Neuronal stem cell (in vitro differentiated cells): ENCODE results near the gene DOCK7.

Experiments used
- DNase-seq: peaks from one replicate; pipeline ENCODE4 v3.0.0-alpha.2; 2013; ENCODE audit warnings: low spot score
- H2AFZ ChIP-seq: one replicate; pipeline ENCODE4 v1.6.1; 2013; ENCODE audit warnings: mild to moderate bottlenecking, low read length, inconsistent platforms
- H2AK5ac ChIP-seq: 2 replicates; pipeline ENCODE4 v1.6.1; 2013; ENCODE audit warnings: low read depth, mild to moderate bottlenecking, inconsistent platforms, low read length, moderate library complexity, mixed read lengths
- H2BK120ac ChIP-seq: 2 replicates; pipeline ENCODE4 v1.6.1; 2013; ENCODE audit warnings: low read depth, mild to moderate bottlenecking, inconsistent platforms, low read length, moderate library complexity, mixed read lengths
- H2BK12ac ChIP-seq: one replicate; pipeline ENCODE4 v1.6.1; 2013; ENCODE audit warnings: low read length, inconsistent platforms
- H2BK15ac ChIP-seq: 2 replicates; pipeline ENCODE4 v1.6.1; 2013; ENCODE audit warnings: mild to moderate bottlenecking, low read length, inconsistent platforms, mixed read lengths
- H2BK5ac ChIP-seq: one replicate; pipeline ENCODE4 v1.6.1; 2013; ENCODE audit warnings: inconsistent platforms, mild to moderate bottlenecking, low read length, moderate library complexity
- H3K14ac ChIP-seq: one replicate; pipeline ENCODE4 v1.6.1; 2013; ENCODE audit warnings: low read length, inconsistent platforms
- H3K18ac ChIP-seq: 2 replicates; pipeline ENCODE4 v1.6.1; 2013; ENCODE audit warnings: low read length, inconsistent platforms
- H3K23ac ChIP-seq: 2 replicates; pipeline ENCODE4 v1.6.1; 2013; ENCODE audit warnings: low read depth, mild to moderate bottlenecking, mixed read lengths, low read length, inconsistent platforms; ENCODE audit not compliant: poor library complexity
- H3K27ac ChIP-seq: replicated peaks from 3 replicates; pipeline ENCODE4 v1.5.1; 2013; ENCODE audit warnings: low read length, inconsistent platforms
- H3K27me3 ChIP-seq, 3 experiments: 2 replicates each; pipeline ENCODE4 v1.6.1; 2013; ENCODE audit warnings: low read length in 3 of 3, mild to moderate bottlenecking in 2 of 3, inconsistent platforms in 1 of 3, low read depth in 1 of 3, mixed read lengths in 1 of 3, moderate library complexity in 1 of 3; ENCODE audit not compliant: control insufficient read depth in 3 of 3, insufficient read depth in 3 of 3
- H3K36me3 ChIP-seq, 2 donors: replicated peaks in 1 of 2; 2 replicates each; pipeline ENCODE4 v1.6.1; 2013; ENCODE audit warnings: low read length in 2 of 2; ENCODE audit not compliant: control insufficient read depth in 2 of 2, insufficient read depth in 2 of 2
- H3K4ac ChIP-seq: 2 replicates; pipeline ENCODE4 v1.6.1; 2013; ENCODE audit warnings: inconsistent platforms, mild to moderate bottlenecking, low read length, moderate library complexity
- H3K4me1 ChIP-seq, 2 donors: 1 replicate in 1 of 2; 2 replicates in 1 of 2; pipeline ENCODE4 v1.6.1; 2013; ENCODE audit warnings: low read length in 2 of 2, low read depth in 1 of 2; ENCODE audit not compliant: control insufficient read depth in 2 of 2, insufficient read depth in 1 of 2
- H3K4me2 ChIP-seq: one replicate; pipeline ENCODE4 v1.6.1; 2013; ENCODE audit warnings: mild to moderate bottlenecking, low read length, inconsistent platforms; ENCODE audit not compliant: insufficient read depth, poor library complexity, severe bottlenecking
- H3K4me3 ChIP-seq, 2 donors: 2 replicates each; pipeline ENCODE4 v1.5.1; 2013; ENCODE audit warnings: low read length in 2 of 2, mild to moderate bottlenecking in 2 of 2, inconsistent platforms in 1 of 2, moderate library complexity in 1 of 2
- H3K79me1 ChIP-seq: one replicate; pipeline ENCODE4 v1.6.1; 2013; ENCODE audit warnings: low read depth, mild to moderate bottlenecking, inconsistent platforms, low read length, moderate library complexity
- H3K9ac ChIP-seq: one replicate; pipeline ENCODE4 v1.6.1; 2013; ENCODE audit warnings: mild to moderate bottlenecking, low read depth, low read length, inconsistent platforms; ENCODE audit not compliant: poor library complexity
- H3K9me3 ChIP-seq, 2 donors: replicated peaks in 1 of 2; 2 replicates each; pipeline versions ENCODE3 to v1.6.1; 2013; ENCODE audit warnings: low read length in 2 of 2, mild to moderate bottlenecking in 2 of 2, inconsistent platforms in 1 of 2, low read depth in 1 of 2, mixed read lengths in 1 of 2, moderate library complexity in 1 of 2; ENCODE audit not compliant: control insufficient read depth in 2 of 2, insufficient read depth in 1 of 2
- H4K8ac ChIP-seq: one replicate; pipeline ENCODE4 v1.6.1; 2013; ENCODE audit warnings: low read depth, mild to moderate bottlenecking, inconsistent platforms, low read length, moderate library complexity
- H4K91ac ChIP-seq: one replicate; pipeline ENCODE4 v1.6.1; 2013; ENCODE audit warnings: low read length, low read depth, mild to moderate bottlenecking, inconsistent platforms; ENCODE audit not compliant: poor library complexity
- WGBS, 2 donors: extraction: QIAGEN DNeasy Blood & Tissue Kit; methylation state at CpG; one replicate each; pipeline ENCODE4 v1.1.7; 2013; ENCODE audit warnings: missing lambda C conversion rate in 2 of 2, mixed read lengths in 1 of 2; ENCODE audit not compliant: insufficient read length in 2 of 2, insufficient replicate concordance in 1 of 2; ENCODE audit errors: extremely low coverage in 2 of 2; 5-methylcytosine and 5-hydroxymethylcytosine counted together

Gene DOCK7

DNA sequence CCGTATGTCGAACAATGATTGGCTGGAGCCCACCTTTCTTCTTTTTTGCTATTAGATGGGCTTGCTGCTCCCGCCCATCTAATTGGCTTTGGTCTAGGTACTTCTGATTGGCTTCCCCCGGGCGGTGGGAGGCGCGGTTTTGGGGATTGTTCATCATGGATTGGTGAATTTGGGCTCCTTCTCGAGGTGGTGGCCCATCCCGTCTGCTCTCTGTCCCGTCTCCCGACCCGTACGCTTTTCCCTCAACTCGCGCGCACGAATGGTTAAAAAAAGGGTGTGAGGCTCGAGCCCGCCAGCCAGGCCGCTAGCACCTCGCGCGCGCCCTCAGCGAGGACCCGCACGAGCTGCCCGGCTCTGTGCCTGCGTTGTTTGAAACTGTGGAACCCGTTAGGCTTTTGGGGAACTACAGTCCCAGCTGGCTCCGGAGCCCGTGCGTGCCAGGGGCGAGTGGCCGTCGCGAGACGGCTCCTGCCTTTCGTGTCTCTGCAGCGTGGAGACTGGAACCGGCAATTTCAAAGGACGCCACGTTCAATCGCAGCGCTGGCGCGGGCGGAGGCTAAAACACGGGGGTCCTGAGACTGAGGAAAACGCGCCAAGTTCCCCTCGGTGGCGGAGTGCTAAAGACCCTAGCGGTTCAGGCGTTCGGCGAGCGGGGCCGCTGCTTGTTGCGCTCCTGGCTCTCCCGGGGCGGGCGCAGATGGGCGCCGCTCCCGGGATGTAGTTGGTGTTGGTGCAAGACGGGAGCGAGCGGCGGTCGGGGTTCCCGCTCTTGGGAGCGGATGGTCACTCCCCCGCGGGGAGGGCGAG, 251.5 kb downstream of the DOCK7 start, which contains the start of gene USP1:
Gene USP1 (plus strand): TSS at position 584 of the 807 bp plus-strand sequence. CDS start 2,819 bp downstream, outside the sequence.
- Histone ChIP-seq H2BK15ac (peak within 1 kb of the TSS; percentile 38), H3K27me3 (peaks cover 0 to under 1% (median 0%) of the 10 kb centered on the region in 3 experiments), H2AK5ac (peak within 1 kb of the TSS; percentile 81), H2BK120ac (peak within 1 kb of the TSS; percentile 37), H2BK12ac (no peak within 1 kb of the TSS), H3K4me3 (peak within 1 kb of the TSS; percentile 75 to 93), H4K8ac (no peak within 1 kb of the TSS), H3K9ac (peak within 1 kb of the TSS; percentile 98), H3K18ac (peak within 1 kb of the TSS; percentile 99), H3K9me3 (no peaks in the 10 kb centered on the region), H2AFZ (peak within 1 kb of the TSS; percentile 94), H2BK5ac (peak within 1 kb of the TSS; percentile 100), H3K4me1 (peaks cover 1 to 2% of the 10 kb centered on the region in 2 donors), H3K23ac (peak within 1 kb of the TSS; percentile 95), H3K4ac (peak within 1 kb of the TSS; percentile 53), H4K91ac (peak within 1 kb of the TSS; percentile 82), H3K4me2 (peak within 1 kb of the TSS; percentile 89), H3K36me3 (peaks cover 0 to 21% of the 10 kb centered on the region in 2 donors), H3K14ac (peak within 1 kb of the TSS; percentile 99), H3K79me1 (no peaks in the 10 kb centered on the region), H3K27ac (peak within 1 kb of the TSS; percentile 100)
- no CpG with 5 or more reads among the region's 76 CpGs for WGBS, 2 donors
- DNase-seq = peak; percentile 99

DNA sequence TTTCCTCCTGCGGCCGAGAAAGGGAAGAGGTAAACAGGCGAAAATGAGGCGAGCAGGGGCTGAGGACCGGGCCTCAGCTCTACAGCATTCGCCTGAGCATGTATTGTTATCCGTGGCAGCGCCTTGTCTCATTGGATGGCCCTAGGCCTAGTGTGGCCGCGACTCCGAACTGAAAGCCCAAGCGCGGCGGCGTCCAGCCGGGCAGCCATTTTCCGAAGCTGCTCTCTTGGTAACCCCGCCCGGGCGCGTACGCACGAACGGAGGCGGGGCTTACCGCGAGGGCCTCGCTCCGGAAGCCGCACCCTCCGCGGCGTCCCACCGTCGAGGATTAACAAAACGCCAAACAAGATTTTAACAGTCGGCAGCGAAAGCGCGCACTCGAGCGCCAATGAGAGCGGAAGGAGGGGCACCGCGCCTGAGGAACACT, 252.1 kb downstream of the DOCK7 start:
- Histone ChIP-seq H3K14ac (peak overlapping the region; percentile 59), H2BK5ac (peak overlapping the region; percentile 35), H3K23ac (peak overlapping the region; percentile 70), H3K36me3 (peaks cover 0 to 15% of the 10 kb centered on the region in 2 donors), H2AFZ (peak overlapping the region; percentile 94), H3K4me3 (peak overlapping the region; percentile 75 to 93), H3K27me3 (peaks cover 0 to 3% (median 0%) of the 10 kb centered on the region in 3 experiments), H3K9me3 (no peaks in the 10 kb centered on the region), H2BK120ac (peak overlapping the region; percentile 37), H3K9ac (peak overlapping the region; percentile 93), H3K18ac (peak overlapping the region; percentile 96), H2AK5ac (peak overlapping the region; percentile 81), H4K8ac (no peak overlapping the region), H3K4me2 (peak overlapping the region; percentile 89), H3K4ac (peak overlapping the region; percentile 53), H3K4me1 (peaks cover 1 to 2% of the 10 kb centered on the region in 2 donors), H3K79me1 (no peaks in the 10 kb centered on the region), H4K91ac (no peak overlapping the region), H3K27ac (peak overlapping the region; percentile 100), H2BK15ac (no peak overlapping the region), H2BK12ac (no peak overlapping the region)
- no peak for DNase-seq
- WGBS, 2 donors = no CpG with 5 or more reads among the region's 45 CpGs

DNA sequence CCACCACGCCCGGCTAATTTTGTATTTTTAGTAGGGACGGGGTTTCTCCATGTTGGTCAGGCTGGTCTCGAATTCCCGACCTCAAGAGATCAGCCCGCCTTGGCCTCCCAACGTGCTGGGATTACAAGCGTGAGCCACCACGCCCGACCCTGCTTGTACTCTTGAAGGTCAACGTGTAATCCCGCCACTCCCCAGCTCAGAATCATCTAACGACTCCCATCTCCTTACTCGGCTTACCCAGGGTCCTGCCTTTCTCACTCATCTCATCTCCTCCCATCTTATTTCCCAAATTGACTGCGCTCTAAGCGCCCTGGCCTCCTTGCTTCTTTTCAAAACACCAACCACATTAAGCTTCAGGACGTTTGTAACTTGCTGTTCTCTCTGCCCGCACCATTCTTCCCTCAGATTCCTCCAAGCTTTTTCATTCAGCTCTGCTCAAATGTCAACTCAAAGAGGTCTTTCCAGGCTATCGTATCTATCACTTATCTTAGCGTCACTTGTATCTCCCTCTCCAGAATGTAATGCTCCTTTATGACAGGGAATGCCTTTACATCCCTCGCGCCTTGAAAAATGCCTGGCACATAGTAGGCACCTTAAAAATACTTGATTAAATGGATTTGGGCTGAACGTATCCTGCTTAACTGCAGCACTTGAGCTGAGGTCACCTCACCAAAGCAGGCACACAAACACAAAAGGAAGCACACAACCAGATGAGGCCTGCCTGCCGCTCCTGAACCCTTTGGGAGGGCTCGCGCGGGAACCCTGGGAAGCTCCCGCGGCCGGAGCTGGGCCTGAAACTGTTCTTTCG, 252.8 kb downstream of the DOCK7 start:
- H3K4me3 ChIP-seq = peak overlapping the region; percentile 75 to 82
- H2AK5ac ChIP-seq = peak overlapping the region; percentile 81
- peaks cover 1 to 2% of the 10 kb centered on the region in 2 donors for H3K4me1 ChIP-seq
- H2BK12ac ChIP-seq = no peak overlapping the region
- peak overlapping the region; percentile 59 for H3K14ac ChIP-seq
- H3K79me1 ChIP-seq = no peaks in the 10 kb centered on the region
- no peak overlapping the region for H4K8ac ChIP-seq
- H3K4me2 ChIP-seq = peak overlapping the region; percentile 89
- no peak for DNase-seq
- H3K9me3 ChIP-seq = no peaks in the 10 kb centered on the region
- peak overlapping the region; percentile 100 for H3K27ac ChIP-seq
- H3K9ac ChIP-seq = peak overlapping the region; percentile 93
- peak overlapping the region; percentile 35 for H2BK5ac ChIP-seq
- no CpG with 5 or more reads among the region's 31 CpGs for WGBS, 2 donors
- peak overlapping the region; percentile 70 for H3K23ac ChIP-seq
- H3K36me3 ChIP-seq = peaks cover 0 to 9% of the 10 kb centered on the region in 2 donors
- peak overlapping the region; percentile 37 for H2BK120ac ChIP-seq
- peaks cover 0 to 3% (median 0%) of the 10 kb centered on the region in 3 experiments for H3K27me3 ChIP-seq
- H3K4ac ChIP-seq = peak overlapping the region; percentile 53
- peak overlapping the region; percentile 94 for H2AFZ ChIP-seq
- no peak overlapping the region for H4K91ac ChIP-seq
- peak overlapping the region; percentile 96 for H3K18ac ChIP-seq
- H2BK15ac ChIP-seq = no peak overlapping the region
